HG03469 (cell line): ENCODE data around the gene DSTN.
"Not testable (repeated sequence)": the region's sequence is repeated elsewhere in the genome, so short reads cannot be mapped to it uniquely, and the experiment has no call there.

Experiments used
- ATAC-seq: cut with Tn5 transposase; IDR thresholded peaks from one replicate; pipeline ENCODE4 v1.9.1; 2021; ENCODE audit warnings: mild to moderate bottlenecking, moderate library complexity, moderate number of reproducible peaks; ENCODE audit not compliant: unreplicated experiment

DSTN gene

GRCh38 chr20:17647391-17648314 lies 77.8 kb downstream of the DSTN start:
- ATAC-seq, result no peak

GRCh38 chr20:17648315-17648646 lies 78.4 kb downstream of the DSTN start:
- no peak for ATAC-seq

GRCh38 chr20:17648791-17649730 lies 79.2 kb downstream of the DSTN start:
- ATAC-seq, result no peak

- no peak for ATAC-seq
Observed at GRCh38 chr20:17650301-17651128, 80.6 kb downstream of the DSTN start.

GRCh38 chr20:17651129-17651759 lies 81.4 kb downstream of the DSTN start:
- ATAC-seq, result no peak

- no peak for ATAC-seq
Observed at GRCh38 chr20:17651760-17652388, 82.0 kb downstream of the DSTN start.

- ATAC-seq, result no peak
Observed at GRCh38 chr20:17652411-17652810, 82.5 kb downstream of the DSTN start.

GRCh38 chr20:17653835-17654648 lies 84.2 kb downstream of the DSTN start:
- ATAC-seq, result no peak

GRCh38 chr20:17654649-17655285 lies 84.9 kb downstream of the DSTN start:
- no peak for ATAC-seq

- no peak for ATAC-seq
Observed at GRCh38 chr20:17655286-17655651, 85.4 kb downstream of the DSTN start.

- ATAC-seq, result no peak
Observed at GRCh38 chr20:17655865-17656479, 86.1 kb downstream of the DSTN start.

GRCh38 chr20:17657079-17657825 lies 87.4 kb downstream of the DSTN start:
- no peak for ATAC-seq

- ATAC-seq, result no peak
Observed at GRCh38 chr20:17657898-17658647, 88.2 kb downstream of the DSTN start.

- no peak for ATAC-seq
Observed at GRCh38 chr20:17658648-17658993, 88.7 kb downstream of the DSTN start.

GRCh38 chr20:17659344-17659743 lies 89.5 kb downstream of the DSTN start:
- not testable (repeated sequence) for ATAC-seq
